HG02678 (cell line): ENCODE measurements around the gene PDE4D.

Experiments
- ATAC-seq: cut with Tn5 transposase; IDR thresholded peaks from one replicate; pipeline ENCODE4 v1.9.1; 2021; ENCODE audit warnings: mild to moderate bottlenecking, moderate library complexity; ENCODE audit not compliant: unreplicated experiment

The PDE4D gene

GRCh38 chr5:58929726-58930125 is 963.8 kb downstream of the PDE4D start:
- ATAC-seq = no peak

DNA sequence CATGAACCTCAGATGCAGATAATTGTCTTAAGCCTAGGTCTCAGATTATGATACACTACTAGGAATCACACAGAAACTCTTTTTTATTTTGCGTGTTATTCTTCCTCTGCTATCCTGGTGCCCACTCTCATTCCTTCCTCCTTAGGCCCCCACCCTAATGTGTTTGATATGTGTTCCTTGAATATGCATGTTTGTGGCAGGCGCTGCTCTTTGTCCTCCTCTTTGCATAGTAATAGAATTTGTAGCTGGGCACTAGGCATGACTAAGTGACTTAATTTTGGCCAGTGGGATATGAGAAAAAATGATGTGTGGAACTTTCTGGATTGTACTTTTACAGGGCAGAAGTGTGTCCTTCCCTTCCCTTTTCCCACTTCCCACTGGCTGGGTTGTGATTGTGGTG is 965.6 kb downstream of the PDE4D start:
- ATAC-seq = no peak

DNA sequence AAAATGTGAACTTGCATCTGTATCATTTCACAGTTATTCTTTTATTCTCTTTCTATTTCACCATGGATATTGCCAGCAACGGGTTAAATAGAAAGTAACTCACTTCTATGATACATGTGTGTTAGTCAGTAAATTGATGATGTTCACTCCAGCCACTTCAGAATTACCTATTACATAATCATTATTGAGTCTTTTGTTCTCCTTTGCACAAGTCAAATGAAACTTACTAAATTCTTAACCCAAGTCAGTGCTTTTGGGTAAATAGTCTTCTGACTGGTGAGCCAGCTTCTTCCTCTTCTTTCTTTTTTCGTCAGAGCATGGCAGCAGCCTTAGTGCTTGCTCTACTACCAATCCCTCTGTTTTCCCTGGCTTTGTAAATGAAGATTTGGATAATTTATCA is 966.3 kb downstream of the PDE4D start:
- no peak for ATAC-seq

DNA sequence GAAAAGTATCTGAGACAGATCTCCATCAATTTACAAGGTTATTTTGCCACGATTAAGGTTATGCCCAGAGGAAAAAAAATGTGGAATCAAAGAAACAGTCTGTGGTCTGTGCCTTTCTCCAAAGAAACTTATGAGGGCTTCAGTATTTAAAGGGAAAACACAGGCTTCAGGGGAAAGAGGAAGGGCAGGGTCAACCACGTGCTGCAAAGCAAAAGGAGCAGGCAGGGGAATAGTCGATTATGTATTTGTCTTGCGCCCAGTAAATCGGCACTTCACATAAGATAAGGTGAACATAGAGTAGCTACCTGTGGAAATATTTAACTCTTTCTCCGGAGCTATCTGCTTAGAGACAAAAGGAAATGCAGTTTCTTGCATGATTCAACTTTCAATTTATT is 967.0 kb downstream of the PDE4D start:
- ATAC-seq = no peak

GRCh38 chr5:58925627-58926540 is 967.6 kb downstream of the PDE4D start:
- ATAC-seq = no peak

DNA sequence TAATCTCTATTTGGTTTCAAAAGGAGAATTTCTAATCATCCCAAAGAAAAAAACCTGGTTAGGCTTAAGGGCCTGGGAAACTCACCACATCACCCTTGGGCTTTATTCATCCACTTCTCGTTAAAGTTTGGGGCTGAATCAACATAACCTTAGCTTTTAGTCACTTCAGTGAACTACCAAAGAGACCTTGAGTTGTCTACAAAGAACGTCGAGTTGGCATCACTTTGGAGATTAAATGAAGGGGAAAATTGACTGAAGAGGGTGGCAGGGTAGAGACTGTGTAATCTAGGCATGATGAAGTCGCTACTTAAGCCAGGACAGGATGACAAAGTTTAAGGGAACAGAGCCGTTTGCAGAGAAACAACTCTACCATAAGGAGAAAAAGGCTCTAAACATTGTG is 969.2 kb downstream of the PDE4D start:
- ATAC-seq = no peak

- no peak for ATAC-seq
Observed at GRCh38 chr5:58923355-58923754, 970.2 kb downstream of the PDE4D start.

DNA sequence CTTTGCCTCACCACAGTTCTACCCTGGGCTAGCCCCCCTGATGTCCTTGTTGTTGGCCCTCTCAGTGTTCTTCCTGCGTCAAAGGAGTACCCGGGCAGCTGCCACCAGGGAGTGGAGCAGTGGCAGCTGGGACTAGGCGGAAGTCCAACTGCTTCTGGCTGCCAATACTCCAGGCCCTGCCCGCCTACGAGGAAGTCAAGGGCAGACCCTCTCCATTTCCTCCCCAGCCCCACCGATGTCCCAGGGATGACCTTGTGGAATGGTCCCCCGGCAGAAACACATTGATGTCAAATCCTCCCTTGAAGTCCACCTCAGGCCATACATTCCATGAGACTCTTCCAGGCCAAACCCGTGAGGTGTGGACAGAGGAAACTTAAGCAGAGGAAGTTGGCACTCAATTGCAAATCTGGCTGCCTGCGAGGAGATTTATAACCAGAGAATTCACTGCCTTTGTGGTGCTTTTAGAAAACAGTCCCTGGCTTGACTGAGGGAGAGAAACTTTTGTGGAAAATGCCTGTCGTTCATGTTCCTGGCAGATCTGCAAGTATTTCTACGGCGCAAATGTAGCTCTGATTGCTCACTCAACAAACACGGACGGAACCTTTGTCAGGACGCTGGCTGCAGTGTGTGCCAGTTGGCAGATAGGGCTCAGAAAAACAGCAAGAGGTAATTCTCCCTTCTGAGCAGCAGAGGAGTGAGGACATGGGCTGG is 970.9 kb downstream of the PDE4D start:
- ATAC-seq = no peak

DNA sequence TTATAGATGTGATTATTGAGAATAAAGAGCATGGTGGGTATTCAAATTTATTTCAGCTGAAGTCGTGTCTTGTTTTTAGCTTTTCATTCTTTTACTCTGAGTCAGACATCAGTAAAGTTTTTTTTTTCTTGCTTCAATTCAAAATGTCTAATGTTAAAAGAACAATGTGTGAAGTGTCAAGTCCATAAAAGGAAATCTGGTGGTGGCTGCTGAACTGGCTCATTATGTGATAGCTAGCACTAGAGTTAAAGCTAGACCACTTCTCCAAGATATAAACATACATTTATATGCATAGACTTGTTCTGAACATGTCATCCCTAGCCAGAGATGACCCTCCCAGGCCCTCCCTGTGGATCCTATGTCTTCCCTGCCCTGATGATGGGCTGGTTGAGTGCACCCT is 972.4 kb downstream of the PDE4D start:
- no peak for ATAC-seq

DNA sequence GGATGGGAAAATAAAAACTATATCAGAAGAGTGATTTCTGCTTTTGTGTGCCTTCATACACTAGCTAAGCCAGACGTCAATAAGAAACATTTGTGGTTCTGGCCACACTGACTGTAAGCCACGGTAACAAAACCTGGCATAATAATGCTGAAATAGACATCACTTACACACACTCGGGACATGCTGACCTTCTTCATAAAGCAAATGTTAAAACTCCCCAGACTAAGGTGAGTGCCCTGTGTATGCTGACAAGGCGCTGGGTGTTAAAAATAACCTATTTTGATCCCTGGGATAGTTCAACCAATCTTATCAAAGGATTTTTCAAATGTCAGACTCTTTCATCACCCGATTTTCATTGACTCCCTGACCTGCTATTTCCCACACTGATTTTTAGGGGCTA is 973.7 kb downstream of the PDE4D start:
- no peak for ATAC-seq
